NCI-H2196 (cell line): ENCODE results near the gene SLC27A1.
"Not testable (repeated sequence)": the region's sequence is repeated elsewhere in the genome, so short reads cannot be mapped to it uniquely, and the experiment has no call there.

Experiments
- DNase-seq: peaks from one replicate; lab custom pipeline; 2025; ENCODE audit not compliant: unreplicated experiment; lab: John Stamatoyannopoulos, UW

SLC27A1 gene

GRCh38 chr19:17510220-17510993 lies 40.1 kb downstream of the SLC27A1 start:
- DNase-seq, result no peak

DNA sequence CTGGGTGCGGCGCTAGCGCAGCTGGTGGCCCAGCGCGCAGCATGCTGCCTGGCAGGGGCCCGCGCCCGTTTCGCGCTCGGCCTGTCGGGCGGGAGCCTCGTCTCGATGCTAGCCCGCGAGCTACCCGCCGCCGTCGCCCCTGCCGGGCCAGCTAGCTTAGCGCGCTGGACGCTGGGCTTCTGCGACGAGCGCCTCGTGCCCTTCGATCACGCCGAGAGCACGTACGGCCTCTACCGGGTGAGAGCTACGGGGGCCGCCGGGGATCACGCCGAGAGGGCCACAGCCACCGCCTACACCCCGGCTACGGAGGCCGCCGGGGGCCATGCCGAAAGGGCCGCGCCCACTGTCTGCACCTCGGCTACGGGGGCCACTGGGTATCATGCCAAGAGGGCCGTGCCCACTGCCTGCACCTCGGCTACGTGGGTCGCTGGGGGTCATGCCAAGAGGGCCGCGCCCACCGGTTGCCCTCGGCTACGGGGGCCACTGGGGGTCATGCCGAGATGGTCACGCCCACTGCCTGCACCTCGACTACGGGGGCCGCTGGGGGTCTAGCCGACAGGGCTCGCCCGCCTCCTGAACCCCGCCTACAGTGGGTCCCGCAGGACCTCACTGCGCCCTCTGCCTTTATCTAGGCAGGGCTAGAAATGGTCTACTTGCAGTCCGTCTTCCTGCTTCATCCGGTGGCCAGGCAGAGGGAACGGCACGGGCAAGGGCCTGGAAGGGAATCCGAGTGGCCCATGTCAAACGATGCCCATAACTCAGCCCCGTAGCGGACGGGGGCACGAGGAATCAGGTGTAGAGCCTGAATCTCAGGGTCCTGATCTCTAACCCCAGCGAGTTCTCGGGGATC lies 41.6 kb downstream of the SLC27A1 start:
- DNase-seq, result peak; percentile 78

GRCh38 chr19:17512574-17512939 lies 42.2 kb downstream of the SLC27A1 start:
- DNase-seq, result no peak

DNA sequence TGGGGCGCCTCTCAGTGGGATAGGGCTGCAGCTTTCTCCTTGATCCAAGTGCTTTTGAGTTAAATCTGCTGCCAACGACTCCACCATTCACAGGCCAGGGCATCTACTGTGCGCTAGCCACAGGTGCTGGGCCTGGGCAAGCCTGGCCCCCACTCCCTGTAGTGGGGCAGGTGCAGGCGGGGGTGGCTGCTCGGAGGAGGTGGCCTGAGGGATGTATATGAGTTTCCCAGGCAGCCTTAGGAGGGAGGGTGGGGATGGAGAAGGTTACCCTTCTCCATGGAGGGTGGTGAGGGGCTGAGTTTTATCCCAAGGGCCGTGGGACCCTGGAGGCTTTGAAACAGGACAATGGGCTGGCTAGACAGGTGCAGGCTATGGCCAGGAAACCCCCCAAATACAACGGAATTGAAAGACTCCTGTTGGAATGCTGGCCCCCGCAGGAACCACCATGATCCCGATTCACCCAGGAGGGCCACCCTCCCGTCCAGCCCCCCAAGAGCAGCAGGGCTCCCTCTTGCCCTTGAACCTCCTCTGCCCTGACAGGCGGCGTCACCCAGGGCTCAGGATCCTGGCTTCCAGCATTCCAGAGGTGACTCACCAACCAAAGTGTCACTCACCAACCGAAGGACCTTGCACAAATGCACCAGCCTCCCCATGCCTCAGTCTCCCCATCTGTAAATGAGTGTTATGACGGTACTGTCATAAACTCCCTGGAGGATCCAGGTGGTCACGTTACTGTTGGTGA lies 45.3 kb downstream of the SLC27A1 start:
- DNase-seq, result no peak

DNA sequence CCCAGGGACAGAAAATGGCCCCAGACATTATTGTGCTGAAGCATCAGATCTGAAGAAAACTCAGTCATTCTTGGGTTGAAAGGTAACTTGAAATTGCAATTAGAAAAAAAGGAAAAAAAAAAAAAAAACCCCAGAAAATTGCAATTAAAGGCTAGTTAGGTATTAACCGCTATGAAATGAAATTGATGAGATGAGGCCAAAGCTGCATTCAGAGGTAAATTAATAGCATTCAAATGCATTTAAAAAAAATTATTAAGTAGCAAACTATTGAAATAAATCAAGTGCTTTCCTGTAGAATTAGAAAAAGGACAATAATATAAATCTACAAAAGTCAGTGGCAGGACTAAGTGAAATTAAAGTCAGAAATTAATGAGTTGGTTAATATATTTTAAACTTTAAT lies 47.6 kb downstream of the SLC27A1 start:
- DNase-seq, result no peak

DNA sequence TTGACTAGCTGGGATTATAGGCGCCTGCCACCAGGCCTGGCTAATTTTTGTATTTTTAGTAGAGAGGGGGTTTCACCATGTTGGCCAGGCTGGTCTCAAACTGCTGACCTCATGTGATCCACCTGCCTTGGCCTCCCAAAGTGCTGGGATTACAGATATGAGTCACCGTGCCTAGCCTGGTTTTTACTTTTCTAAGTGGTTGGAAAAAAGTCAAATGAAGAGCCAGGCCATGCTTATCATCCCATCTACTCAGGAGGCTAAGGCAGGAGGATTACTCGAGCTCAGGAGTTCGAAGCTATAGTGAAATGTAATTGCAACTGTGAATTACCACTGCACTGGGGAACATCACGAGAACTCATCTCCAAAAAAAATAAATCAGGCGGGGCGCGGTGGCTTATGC lies 48.3 kb downstream of the SLC27A1 start:
- DNase-seq, result not testable (repeated sequence)

- no peak for DNase-seq
These were observed 49.6 kb downstream of the SLC27A1 start for GRCh38 chr19:17519967-17520366.

DNA sequence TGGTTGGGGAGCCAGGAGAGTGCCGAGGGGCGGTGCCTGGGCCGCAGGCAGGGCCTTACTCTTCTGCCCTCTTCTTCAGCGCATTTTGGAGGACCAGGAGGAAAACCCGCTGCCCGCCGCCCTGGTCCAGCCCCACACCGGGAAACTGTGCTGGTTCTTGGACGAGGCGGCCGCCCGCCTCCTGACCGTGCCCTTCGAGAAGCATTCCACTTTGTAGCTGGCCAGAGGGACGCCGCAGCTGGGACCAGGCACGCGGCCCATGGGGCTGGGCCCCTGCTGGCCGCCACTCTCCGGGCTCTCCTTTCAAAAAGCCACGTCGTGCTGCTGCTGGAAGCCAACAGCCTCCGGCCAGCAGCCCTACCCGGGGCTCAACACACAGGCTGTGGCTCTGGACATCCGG lies 50.5 kb downstream of the SLC27A1 start:
- DNase-seq, result no peak

DNA sequence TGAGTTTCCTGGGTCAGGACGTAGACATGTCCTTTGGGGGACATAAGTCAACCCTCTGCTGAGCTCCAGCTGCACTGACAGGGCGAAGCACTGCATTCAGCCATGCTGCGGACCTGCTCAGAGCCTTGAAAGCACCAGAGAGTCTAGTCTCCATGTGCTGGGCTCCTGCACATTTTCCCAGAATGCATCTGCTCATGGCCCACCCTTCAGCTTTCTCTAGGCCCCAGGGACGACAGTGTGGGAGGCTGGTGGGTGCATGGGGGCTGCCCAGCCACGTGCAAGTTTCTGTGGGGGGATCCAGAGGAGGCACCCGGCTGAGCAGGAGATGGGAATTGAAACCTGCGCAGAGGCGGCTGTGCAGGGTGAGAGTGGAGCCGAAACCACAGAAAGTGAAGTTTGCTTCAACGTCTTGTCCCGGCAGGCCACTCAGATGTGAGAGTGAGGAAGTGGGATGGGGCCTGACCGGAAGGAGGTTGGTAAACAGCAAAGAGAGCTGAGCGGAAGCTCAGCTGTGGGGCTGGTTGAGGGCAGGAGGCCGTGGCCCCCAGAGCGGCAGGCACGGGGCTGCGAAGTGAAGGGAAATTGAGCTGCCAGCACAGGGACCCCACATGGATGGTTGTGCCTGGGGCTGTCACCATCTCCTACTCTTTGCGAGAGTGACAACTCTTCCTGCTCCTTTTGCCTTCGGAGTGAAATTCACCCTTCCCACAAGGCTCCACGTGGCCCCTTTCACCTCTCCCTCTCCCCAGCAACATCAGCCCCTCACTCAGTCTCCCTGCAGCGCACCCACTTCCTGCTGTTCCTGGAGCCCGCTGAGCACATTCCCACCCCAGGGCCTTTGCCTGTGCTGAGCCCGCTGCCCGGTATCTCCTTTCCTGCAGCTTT lies 52.9 kb downstream of the SLC27A1 start:
- no peak for DNase-seq

DNA sequence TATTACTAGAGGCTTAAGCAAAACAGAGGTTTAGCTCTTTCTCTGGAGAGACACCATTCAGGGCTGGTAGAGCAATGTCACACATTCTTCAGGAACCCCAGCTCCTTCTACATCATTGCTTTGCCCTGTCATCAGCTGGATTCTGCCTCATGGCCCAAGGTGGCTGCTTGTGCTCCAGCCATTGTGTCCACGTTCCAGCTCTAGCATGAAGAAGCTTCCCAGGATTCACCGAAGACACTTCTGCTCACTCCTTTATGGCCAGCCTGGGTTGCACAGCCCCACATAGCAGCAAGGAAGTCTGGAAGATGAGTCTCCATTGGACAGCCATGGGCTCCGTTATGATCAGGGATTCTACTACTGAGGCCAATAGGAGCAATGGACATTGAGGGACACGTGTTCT lies 54.3 kb downstream of the SLC27A1 start:
- DNase-seq, result no peak

- DNase-seq, result no peak
These were observed 54.8 kb downstream of the SLC27A1 start for GRCh38 chr19:17525141-17525540.

GRCh38 chr19:17526922-17527321 lies 56.6 kb downstream of the SLC27A1 start:
- DNase-seq, result no peak

GRCh38 chr19:17527326-17527725 lies 57.0 kb downstream of the SLC27A1 start:
- no peak for DNase-seq

GRCh38 chr19:17528610-17529009 lies 58.3 kb downstream of the SLC27A1 start:
- DNase-seq, result no peak

DNA sequence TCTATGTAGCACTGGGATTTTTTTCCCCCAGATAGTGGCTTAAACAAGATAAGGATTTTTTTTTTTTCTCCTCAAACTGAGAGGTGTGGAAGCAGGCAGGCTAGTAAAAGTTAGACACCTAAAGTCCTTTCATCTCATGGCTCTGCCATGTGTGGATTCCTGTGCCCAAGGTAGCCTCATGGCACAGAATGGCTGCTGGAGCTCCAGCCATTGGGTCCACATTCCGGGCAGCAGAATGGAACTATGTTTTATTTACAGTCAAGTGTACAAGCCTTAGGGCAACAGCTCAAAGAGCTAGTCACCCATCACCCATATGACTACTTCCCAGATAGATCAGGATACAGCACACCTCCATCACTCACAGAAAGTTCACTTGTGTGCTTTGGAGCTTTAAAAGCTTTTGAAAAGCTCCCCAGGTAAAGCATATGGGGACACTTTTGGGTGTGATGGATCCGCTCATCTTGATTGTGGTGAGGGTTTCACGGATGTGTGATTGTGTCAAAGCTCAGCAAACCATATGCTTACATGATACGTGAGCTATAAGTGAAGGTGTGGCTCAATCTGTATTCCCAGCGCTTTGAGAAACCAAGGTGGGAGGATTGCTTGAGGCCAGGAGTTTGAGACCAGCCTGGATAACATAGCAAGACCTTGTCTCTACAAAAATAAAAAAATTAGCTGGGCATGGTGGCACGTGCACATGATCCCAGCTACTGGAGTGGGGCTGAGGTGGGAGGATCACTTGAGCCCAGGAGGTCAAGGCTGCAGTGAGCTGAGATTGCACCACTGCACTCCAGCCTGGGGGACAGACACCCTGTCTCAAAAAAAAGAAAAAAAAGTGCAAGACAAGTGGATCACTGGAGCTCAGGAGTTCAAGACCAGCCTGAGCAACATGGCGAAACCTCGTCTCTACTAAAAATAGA lies 59.2 kb downstream of the SLC27A1 start:
- DNase-seq, result no peak

- DNase-seq, result peak; percentile 68
These were observed 60.3 kb downstream of the SLC27A1 start for GRCh38 chr19:17530586-17530985.

GRCh38 chr19:17532116-17532515 lies 61.8 kb downstream of the SLC27A1 start:
- DNase-seq, result no peak

- no peak for DNase-seq
These were observed 62.2 kb downstream of the SLC27A1 start for GRCh38 chr19:17532557-17532956.

DNA sequence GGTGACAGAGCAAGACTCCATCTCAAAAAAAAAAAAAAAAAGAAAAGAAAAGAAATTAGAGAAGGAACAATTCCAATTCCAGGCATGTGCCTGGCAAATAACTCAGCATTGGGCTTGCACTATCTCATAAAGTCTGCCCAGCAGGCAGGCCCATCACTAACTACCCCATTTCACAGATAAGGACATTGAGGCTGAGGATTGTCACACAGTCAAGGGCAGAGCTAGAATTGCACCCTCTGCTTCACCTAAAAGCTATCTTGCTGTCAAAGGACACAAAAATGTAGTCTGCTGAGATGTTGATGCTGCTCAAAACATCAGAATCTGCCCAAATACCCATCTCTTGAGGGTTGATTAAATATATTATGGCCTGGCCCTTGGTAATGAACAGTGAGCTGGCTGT lies 64.4 kb downstream of the SLC27A1 start:
- no peak for DNase-seq

DNA sequence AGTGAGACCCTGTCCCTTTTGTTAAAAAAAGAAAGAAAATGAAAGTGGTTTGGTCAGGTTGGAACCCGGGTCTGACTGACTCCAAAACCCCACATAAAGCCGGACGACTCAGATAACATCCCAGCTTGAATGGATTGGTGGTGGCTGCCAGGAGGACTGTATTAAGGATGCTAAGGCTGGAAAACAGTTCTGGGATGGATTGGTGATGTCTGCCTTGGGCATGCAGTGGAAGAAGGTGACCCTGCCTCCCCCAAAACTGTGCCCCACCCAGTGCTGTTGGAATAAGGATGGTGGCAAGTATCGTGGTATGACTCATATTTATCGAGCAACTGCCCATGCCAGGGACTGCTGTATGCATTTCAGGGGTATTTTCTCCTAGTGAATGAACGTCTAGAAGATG lies 66.6 kb downstream of the SLC27A1 start:
- DNase-seq, result no peak
